Gastroesophageal sphincter (tissue), 4 donors: ENCODE data around the gene TANGO6. TPM values are rescaled to one million over a fixed set of nuclear protein-coding genes. Genes with fewer than 3 reads are reported as not detected.
"Not testable (repeated sequence)": the region's sequence is repeated elsewhere in the genome, so short reads cannot be mapped to it uniquely, and the experiment has no call there.

Source experiments
- ATAC-seq: fragments of 150-250 bp; one replicate; pipeline ENCODE4 v1.9.1; 2016; ENCODE audit warnings: mild to moderate bottlenecking, moderate library complexity
- H3K27ac ChIP-seq, 4 donors: fragments of 200-600 bp; sonication (generic) in 3 of 4; 1 replicate in 3 of 4; 2 replicates in 1 of 4; pipeline ENCODE4 v1.5.1; 2016 to 2019
- H3K27me3 ChIP-seq: fragments of 200-600 bp; sonication (generic); one replicate; pipeline ENCODE4 v1.5.1; 2019
- H3K36me3 ChIP-seq, 2 donors: fragments of 200-600 bp; sonication (generic); one replicate each; pipeline ENCODE4 v1.5.1; 2019; ENCODE audit warnings: control low read depth in 1 of 2
- H3K4me1 ChIP-seq, 3 donors: fragments of 200-600 bp; sonication (generic); 1 replicate in 2 of 3; 2 replicates in 1 of 3; pipeline ENCODE4 v1.5.1; 2016 to 2019; ENCODE audit warnings: control low read depth in 2 of 3
- H3K4me3 ChIP-seq, 2 donors: fragments of 200-600 bp; sonication (generic); one replicate each; pipeline ENCODE4 v1.5.1; 2019; ENCODE audit warnings: mild to moderate bottlenecking in 1 of 2, moderate library complexity in 1 of 2
- H3K9me3 ChIP-seq, 3 donors: fragments of 200-600 bp; sonication (generic); one replicate each; pipeline ENCODE4 v1.5.1; 2017 to 2019; ENCODE audit warnings: control low read depth in 2 of 3
- EP300 ChIP-seq: sonication (generic); formaldehyde crosslinking; IDR thresholded peaks from one replicate; pipeline ENCODE4 v1.6.1; 2017; ENCODE audit warnings: antibody characterized with exemption, mild to moderate bottlenecking
- POLR2A ChIP-seq, 2 donors: fragments of 450-650 bp; IDR thresholded peaks; one replicate each; pipeline ENCODE4 v1.6.1; 2017; ENCODE audit warnings: antibody characterized with exemption in 2 of 2, mild to moderate bottlenecking in 2 of 2, moderate library complexity in 1 of 2
- POLR2AphosphoS5 ChIP-seq: sonication (generic); formaldehyde crosslinking; IDR thresholded peaks from one replicate; pipeline ENCODE4 v1.6.1; 2017; ENCODE audit warnings: antibody characterized with exemption
- WGBS, 2 donors: methylation state at CpG; one replicate each; pipeline ENCODE4 v1.1.5; 2018; ENCODE audit warnings: low coverage in 1 of 2; 5-methylcytosine and 5-hydroxymethylcytosine counted together
- total RNA-seq, 4 donors: library from RNA; depleted of rRNA; stranded (reverse); fragments of >200 nt; gene quantifications; one replicate each; pipeline ENCODE4 v1.1.0, GENCODE V29; 2016
- TF ChIP-seq, protein P1 (sequence below), 4 experiments: fragments of 200-600 bp in 2 of 4; fragments of 450-650 bp in 2 of 4; sonication (generic) in 1 of 4; IDR thresholded peaks; one replicate each; pipeline ENCODE4 v1.5.1; 2017 to 2019; ENCODE audit warnings: antibody characterized with exemption in 4 of 4, mild to moderate bottlenecking in 2 of 4, moderate library complexity in 2 of 4

TANGO6 gene
- total RNA-seq, 4 donors from 2014 or later: 19.5 to 29.7 (median 21.0) TPM

DNA sequence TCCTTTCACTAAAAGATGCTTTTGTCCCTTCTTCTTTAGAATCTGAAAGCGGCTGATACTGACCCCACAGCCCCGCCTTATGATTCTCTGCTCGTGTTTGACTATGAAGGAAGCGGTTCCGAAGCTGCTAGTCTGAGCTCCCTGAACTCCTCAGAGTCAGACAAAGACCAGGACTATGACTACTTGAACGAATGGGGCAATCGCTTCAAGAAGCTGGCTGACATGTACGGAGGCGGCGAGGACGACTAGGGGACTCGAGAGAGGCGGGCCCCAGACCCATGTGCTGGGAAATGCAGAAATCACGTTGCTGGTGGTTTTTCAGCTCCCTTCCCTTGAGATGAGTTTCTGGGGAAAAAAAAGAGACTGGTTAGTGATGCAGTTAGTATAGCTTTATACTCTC, 10.1 kb upstream of the TANGO6 start:
- Histone ChIP-seq H3K27me3 (no peaks in the 10 kb centered on the region), H3K9me3 (no peaks in the 10 kb centered on the region), H3K36me3 (no peaks in the 10 kb centered on the region), H3K4me1 (no peaks in the 10 kb centered on the region), H3K4me3 (no peak overlapping the region), H3K27ac (no peak overlapping the region)
- no peak for ATAC-seq
- WGBS, 2 donors: 79 to 98% methylated on average over 5 to 7 of the region's 14 CpGs
- no peak for TF ChIP-seq POLR2A (IDR thresholded peaks at IDR 0.05)
- TF ChIP-seq POLR2AphosphoS5: no peak
- TF ChIP-seq, protein P1, sequence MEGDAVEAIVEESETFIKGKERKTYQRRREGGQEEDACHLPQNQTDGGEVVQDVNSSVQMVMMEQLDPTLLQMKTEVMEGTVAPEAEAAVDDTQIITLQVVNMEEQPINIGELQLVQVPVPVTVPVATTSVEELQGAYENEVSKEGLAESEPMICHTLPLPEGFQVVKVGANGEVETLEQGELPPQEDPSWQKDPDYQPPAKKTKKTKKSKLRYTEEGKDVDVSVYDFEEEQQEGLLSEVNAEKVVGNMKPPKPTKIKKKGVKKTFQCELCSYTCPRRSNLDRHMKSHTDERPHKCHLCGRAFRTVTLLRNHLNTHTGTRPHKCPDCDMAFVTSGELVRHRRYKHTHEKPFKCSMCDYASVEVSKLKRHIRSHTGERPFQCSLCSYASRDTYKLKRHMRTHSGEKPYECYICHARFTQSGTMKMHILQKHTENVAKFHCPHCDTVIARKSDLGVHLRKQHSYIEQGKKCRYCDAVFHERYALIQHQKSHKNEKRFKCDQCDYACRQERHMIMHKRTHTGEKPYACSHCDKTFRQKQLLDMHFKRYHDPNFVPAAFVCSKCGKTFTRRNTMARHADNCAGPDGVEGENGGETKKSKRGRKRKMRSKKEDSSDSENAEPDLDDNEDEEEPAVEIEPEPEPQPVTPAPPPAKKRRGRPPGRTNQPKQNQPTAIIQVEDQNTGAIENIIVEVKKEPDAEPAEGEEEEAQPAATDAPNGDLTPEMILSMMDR (IDR thresholded peaks at IDR 0.05): no peak
- no peak for TF ChIP-seq EP300

GRCh38 chr16:68834550-68834949, 8.8 kb upstream of the TANGO6 start:
- Histone ChIP-seq H3K4me1 (no peaks in the 10 kb centered on the region), H3K27ac (no peak overlapping the region), H3K4me3 (no peak overlapping the region), H3K27me3 (no peaks in the 10 kb centered on the region), H3K36me3 (no peaks in the 10 kb centered on the region), H3K9me3 (no peaks in the 10 kb centered on the region)
- WGBS, 2 donors: 50% methylated on average over 1 of the region's 1 CpG; no CpG with 5 or more reads in 1 of the 2 donors
- TF ChIP-seq POLR2A (IDR thresholded peaks at IDR 0.05) (no peak), EP300 (no peak), POLR2AphosphoS5 (no peak)
- TF ChIP-seq, protein P1 (IDR thresholded peaks at IDR 0.05): no peak
- ATAC-seq: no peak

- H3K4me3 ChIP-seq: no peak overlapping the region
- WGBS, 2 donors: 81 to 83% methylated on average over 5 of the region's 5 CpGs
- no peaks in the 10 kb centered on the region for H3K27me3 ChIP-seq
- no peak overlapping the region for H3K27ac ChIP-seq
- TF ChIP-seq POLR2A (IDR thresholded peaks at IDR 0.05) (no peak), POLR2AphosphoS5 (no peak), EP300 (no peak)
- no peaks in the 10 kb centered on the region for H3K9me3 ChIP-seq
- ATAC-seq: no peak
- no peaks in the 10 kb centered on the region for H3K4me1 ChIP-seq
- no peaks in the 10 kb centered on the region for H3K36me3 ChIP-seq
These were observed 7.4 kb upstream of the TANGO6 start for GRCh38 chr16:68835970-68836369.

GRCh38 chr16:68839831-68840230, 3.5 kb upstream of the TANGO6 start:
- no peaks in the 10 kb centered on the region for H3K9me3 ChIP-seq
- H3K27me3 ChIP-seq: no peaks in the 10 kb centered on the region
- no peaks in the 10 kb centered on the region for H3K36me3 ChIP-seq
- no peak for ATAC-seq
- H3K4me3 ChIP-seq: no peak overlapping the region
- no peak overlapping the region for H3K27ac ChIP-seq
- TF ChIP-seq, protein P1 (IDR thresholded peaks at IDR 0.05): no peak
- no peak for TF ChIP-seq POLR2A (IDR thresholded peaks at IDR 0.05)
- no peak for TF ChIP-seq POLR2AphosphoS5
- no peak for TF ChIP-seq EP300
- peaks cover 0 to 14% (median 7%) of the 10 kb centered on the region in 3 donors for H3K4me1 ChIP-seq
- WGBS, 2 donors: 34 to 59% methylated on average over 4 of the region's 4 CpGs

DNA sequence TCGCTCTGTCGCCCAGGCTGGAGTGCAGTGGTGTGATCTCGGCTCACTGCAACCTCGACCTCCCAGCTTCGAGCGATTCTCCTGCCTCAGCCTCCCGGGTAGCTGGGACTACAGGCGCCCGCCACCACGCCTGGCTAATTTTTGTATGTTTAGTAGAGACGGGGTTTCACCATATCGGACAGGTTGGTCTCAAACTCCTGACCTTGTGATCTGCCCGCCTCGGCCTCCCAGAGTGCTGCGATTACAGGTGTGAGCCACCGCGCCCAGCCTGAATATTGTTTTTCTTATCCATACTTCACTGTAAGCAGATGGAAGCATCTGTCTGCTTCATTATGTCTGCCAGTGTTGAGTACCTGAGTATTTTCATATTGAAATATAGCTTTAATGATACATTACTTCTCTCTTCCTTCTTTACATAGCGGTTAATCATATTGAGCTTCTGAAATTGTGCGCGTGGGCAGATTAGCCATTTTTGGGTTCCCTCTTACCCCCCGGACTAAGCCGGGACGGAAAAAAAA, 308 bp upstream of the TANGO6 start:
- peak overlapping the region; percentile 90 to 92 for H3K4me3 ChIP-seq
- not testable (repeated sequence) for H3K27me3 ChIP-seq, H3K36me3 ChIP-seq, H3K9me3 ChIP-seq
- ATAC-seq: peak; percentile 18
- peak overlapping the region; percentile 68 to 95 (median 90) for H3K27ac ChIP-seq
- H3K4me1 ChIP-seq: peaks cover 0 to 24% (median 7%) of the 10 kb centered on the region in 3 donors
- WGBS, 2 donors: 0 to 56% methylated on average over 5 to 18 of the region's 23 CpGs

DNA sequence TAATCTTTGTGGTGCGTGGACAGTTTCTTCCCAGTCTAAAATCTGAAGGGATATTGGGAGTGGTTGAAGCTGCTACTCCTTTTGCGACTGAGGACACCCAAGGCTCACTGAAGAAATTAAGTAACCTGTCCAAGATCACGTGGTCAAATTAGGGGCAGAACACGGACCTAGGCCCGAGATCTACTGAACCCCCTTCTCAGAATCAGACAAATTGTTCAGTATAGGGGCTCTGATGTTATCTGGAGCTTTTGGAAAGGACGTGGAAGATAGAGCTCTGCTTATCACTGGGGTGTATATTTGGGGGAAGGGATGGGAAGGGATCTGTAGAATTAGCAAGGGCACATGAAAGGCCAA, 857 bp downstream of the TANGO6 start:
- Histone ChIP-seq H3K9me3 (no peaks in the 10 kb centered on the region), H3K4me1 (peaks cover 0 to 24% (median 7%) of the 10 kb centered on the region in 3 donors), H3K27me3 (no peaks in the 10 kb centered on the region), H3K4me3 (peak overlapping the region; percentile 90 to 92), H3K36me3 (no peaks in the 10 kb centered on the region), H3K27ac (peak overlapping the region; percentile 68 to 95 (median 90))
- 11 to 13% methylated on average over 4 to 6 of the region's 6 CpGs for WGBS, 2 donors
- ATAC-seq: no peak
- TF ChIP-seq POLR2AphosphoS5: no peak
- TF ChIP-seq, protein P1 (IDR thresholded peaks at IDR 0.05): no peak
- TF ChIP-seq EP300: no peak
- TF ChIP-seq POLR2A (IDR thresholded peaks at IDR 0.05): no peak
